Endothelial cell of hepatic sinusoid (primary cell): ENCODE results near the gene RNF144A.

Source experiments
- in situ Hi-C: cut with HindIII; loops from 2 replicates; pipeline ENCODE4 v1.10.0; 2017; ENCODE audit warnings: low sequenced_read_pairs

Gene RNF144A

DNA sequence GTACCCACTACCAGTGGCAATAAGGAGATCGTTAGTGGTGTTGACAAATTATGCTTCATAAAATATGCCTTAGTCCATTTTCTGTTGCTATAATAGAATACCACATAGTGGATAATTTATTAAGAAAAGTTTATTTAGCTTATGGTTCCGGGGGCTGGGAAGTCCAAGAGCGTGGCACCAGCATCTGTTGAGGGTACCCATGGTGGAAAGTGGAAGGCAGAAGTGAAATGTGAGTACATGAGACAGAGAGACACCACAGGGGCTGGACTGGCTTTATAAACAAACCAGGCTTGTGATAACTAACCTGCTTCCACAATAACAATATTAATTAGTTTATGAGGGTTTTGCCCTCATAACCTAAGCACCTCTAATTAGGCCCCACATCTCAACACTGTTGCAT, 146.6 kb downstream of the RNF144A start:
- in situ Hi-C loops, result no loop called here

GRCh38 chr2:7068457-7068856, 151.2 kb downstream of the RNF144A start:
- in situ Hi-C loops, result no loop called here

- in situ Hi-C loops, result no loop called here
Observed at GRCh38 chr2:7070483-7070882, 153.3 kb downstream of the RNF144A start.

GRCh38 chr2:7071154-7071553, 153.9 kb downstream of the RNF144A start:
- in situ Hi-C loops, result no loop called here

DNA sequence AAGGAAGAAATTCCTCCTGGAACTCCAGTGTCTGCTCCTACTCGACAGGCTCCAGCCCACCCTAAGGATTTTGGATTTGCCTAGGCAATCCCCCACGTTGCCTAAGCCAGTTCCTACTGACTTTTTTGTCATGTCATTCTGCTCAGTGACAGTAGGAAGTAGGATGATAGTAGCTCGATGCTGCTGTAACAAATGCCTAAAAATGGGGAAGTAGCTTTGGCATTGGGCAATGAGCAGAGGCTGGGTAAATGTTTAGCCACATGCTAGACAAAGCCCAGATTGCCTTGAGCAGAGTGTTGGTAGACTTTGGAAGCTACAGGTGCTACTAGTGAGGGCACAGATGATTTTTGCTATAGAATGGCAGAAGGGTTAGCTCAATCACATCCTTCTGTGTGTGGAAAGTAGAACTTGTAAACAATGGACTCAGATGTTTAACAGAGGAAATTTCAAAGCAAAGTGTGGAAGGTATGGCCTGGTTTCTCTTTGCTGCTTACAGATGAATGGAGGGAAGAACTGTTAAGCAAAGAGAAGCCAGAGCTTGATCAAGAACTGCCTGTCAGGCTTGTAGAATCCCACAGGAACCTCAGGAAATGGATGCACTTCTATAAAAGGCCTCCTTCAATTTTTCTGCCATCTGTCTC, 154.8 kb downstream of the RNF144A start:
- in situ Hi-C loops, result no loop called here

DNA sequence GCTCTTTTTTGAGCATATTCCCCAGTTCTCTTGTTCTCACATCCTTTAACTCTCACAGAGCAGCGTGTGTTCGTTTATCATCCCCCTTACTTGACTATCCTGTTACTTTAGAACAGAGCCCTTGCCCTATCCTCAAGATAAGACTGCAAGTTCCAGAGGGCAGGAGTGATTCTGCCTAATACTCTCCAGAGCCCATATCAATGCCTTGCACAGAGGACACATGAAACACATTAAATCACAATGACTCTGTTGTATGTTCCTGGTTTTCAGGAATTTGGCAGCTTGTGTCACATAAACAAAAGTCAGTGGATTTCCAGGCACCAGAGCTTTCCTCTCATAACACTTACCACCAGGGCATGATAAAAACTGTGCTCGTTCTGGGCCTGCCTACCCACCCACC, 156.7 kb downstream of the RNF144A start:
- in situ Hi-C loops, result no loop called here

- in situ Hi-C loops, result no loop called here
Observed at GRCh38 chr2:7075834-7076233, 158.6 kb downstream of the RNF144A start.

- in situ Hi-C loops, result no loop called here
Observed at GRCh38 chr2:7077660-7078267, 160.6 kb downstream of the RNF144A start.

GRCh38 chr2:7083580-7084509, 166.6 kb downstream of the RNF144A start:
- in situ Hi-C loops, result no loop called here

- in situ Hi-C loops, result no loop called here
Observed at GRCh38 chr2:7084601-7085000, 167.4 kb downstream of the RNF144A start.

DNA sequence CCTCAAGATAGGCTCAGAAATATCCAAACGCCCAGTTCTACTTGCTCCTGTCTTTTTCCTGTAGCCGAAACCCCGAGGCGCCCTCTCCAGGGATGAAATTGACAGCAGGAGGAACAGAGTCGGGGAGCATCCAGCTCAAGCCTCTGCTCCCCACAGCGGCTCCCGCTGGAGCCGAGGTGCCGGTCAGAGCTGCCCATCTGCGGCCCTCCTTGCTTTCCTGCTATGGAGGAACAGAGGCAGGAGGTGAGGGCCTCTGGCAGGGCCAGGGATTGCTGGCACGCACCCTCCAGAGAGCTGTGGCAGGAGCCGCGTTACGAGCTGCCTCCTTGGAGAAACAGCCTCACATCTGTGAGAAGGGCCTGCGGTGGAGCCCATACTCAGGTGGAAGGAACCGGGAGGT, 172.1 kb downstream of the RNF144A start:
- in situ Hi-C loops, result no loop called here

DNA sequence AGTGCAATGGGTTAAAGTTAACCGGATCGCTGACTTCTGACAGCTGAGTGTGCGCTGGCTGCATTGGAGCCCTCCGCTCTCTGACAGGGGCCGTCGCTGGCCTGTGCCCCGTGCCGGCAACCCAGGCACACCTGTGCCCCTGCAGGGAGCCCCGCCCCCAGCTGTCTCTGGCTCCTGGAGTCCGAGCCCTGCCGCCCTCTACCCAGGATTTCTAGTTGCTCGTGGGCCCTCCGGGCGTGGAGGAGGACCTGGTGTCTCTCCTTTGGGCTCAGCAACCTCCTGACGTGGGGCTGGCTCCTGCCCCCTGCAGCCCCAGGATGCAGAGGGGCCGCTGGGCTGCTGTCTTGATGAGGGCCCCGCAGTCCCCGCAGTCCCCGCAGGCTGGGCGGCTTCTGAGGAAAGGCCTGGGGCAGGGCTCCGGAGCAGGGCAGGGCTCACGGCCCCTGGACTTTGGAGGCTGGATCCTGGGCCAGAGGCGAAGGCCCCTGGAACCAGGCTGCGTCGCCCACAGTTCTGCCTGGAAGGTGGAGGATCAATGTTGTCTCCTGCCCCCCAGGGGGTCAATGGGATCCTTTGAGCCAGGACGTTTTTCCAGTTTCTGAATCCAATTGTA, 172.8 kb downstream of the RNF144A start:
- in situ Hi-C loops, result no loop called here

DNA sequence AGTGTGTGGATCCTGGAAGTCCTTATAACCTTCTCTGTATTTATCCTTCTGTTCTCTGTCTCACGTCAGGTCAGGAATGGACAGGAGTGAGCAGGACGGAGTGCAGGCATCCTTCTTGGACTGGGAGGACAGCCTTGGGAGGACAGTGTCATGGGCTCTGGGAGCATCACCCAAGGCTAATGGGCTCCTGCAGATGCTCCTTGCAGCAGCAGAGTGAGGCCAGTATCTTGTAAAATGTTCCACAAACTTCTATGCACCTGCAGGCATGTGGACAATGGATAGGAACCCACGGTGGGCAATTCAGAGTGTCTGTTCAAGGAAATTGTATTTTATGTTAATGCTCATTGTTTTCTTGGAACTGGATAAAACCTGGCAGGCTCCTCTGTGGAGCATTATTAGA, 176.2 kb downstream of the RNF144A start:
- in situ Hi-C loops, result no loop called here
